NCI-H748 (cell line): ENCODE data around the gene ATP10A.
"Not testable (repeated sequence)": the region's sequence is repeated elsewhere in the genome, so short reads cannot be mapped to it uniquely, and the experiment has no call there.

ENCODE experiments used
- DNase-seq: peaks from one replicate; lab custom pipeline; 2025; ENCODE audit not compliant: unreplicated experiment; lab: John Stamatoyannopoulos, UW

The ATP10A gene

GRCh38 chr15:25776071-25776746 lies 86.9 kb downstream of the ATP10A start:
- DNase-seq = no peak

DNA sequence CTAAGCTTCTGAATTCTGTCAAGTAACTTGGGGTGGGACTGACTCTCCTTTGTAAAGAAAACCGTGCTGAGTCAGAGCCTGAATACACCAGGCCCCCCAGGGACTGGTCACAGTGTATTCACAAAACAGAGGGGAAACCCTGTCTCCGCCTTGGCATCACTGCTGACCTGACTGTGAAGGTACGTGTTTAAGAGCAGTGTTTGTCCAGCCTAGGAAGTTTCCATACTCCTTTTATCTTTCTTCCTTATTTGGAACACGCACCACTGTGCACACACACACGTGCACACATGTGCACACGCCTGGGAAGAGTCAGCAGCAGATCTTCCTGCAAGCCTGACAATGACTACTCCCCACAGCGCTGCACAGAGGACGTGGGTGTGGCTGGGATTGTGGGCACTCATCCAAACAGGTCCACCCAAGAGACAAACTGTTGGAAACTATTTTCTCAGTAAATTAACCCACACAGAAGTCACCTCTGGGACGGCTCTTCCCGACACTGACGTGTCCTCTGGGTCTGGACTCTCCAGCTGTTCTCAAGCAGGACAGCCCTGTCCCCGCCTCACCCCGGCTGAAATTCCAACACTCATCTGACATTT lies 87.7 kb downstream of the ATP10A start:
- DNase-seq = peak; percentile 51

- no peak for DNase-seq
Measured at GRCh38 chr15:25774871-25775270, 88.3 kb downstream of the ATP10A start.

- no peak for DNase-seq
Measured at GRCh38 chr15:25773248-25773647, 89.9 kb downstream of the ATP10A start.

GRCh38 chr15:25772500-25772899 lies 90.6 kb downstream of the ATP10A start:
- DNase-seq = no peak

- not testable (repeated sequence) for DNase-seq
Measured at GRCh38 chr15:25771736-25772135, 91.4 kb downstream of the ATP10A start.

DNA sequence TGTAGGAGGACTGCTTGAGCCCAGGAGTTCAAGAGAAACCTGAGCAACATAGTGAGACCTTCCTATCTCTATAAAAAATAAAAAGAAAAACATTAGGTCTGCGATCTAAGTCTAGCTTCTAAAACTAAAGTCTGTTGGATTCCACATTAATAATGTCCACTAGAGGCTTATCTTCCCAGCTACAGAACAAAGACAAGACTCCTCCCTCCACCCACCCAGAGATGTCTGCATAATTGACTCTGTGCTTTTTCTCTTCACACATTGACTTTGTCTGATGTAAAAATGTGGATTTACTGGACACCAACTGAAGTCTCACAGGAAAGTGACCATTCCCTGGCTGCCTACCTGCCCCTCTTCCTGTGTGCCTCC lies 91.8 kb downstream of the ATP10A start:
- no peak for DNase-seq

DNA sequence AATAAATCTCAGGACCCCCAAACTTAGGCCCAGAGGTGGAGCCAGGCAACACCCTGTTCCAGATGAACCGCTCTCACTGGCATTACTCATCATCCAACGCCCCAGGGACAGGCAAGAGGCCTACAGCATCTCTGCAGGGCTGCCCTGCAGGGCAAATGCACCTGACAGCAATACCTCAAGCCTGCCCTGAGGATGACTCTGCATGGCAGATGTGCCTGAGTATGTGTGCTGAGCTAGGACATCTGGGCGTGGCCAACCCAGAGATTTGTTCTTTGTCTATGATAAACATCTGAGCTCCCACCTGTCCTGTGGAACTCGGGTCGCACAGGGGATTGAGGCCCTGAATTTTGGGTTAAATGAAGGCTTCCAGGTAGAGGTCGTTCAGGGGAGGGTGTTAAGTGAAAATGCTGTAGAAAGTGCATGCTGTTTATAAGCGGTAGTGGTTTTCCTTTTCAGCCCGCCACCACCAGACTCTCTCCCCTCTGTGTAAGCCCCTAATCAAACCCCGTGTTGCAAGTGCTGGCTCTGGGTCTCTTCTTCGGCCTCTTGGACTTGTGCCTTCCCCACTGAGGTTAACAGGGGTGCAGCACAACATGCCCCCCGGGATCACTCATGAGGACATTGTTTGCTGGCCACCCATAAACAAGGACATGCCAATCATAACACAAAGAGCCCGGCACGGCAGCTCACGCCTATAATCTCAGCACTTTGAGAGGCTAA lies 92.3 kb downstream of the ATP10A start:
- DNase-seq = no peak

DNA sequence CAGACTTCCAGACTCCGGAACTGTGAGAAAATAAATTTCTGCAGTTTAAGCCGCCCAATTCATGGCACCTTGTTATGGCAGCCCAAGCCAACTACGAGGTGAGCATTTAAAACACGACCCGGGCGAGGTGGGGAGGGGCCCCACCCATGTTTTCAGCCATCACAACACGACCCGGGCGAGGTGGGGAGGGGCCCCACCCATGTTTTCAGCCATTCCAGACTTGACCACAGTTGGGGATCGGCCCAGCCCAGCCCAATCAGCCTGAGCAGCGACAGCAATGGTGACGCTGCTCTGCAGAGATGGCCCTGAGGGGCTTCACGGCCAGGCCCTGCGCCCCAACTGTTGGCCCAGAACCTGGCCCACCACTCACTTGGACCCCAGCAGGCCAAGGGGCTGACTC lies 93.1 kb downstream of the ATP10A start:
- no peak for DNase-seq

GRCh38 chr15:25768271-25768670 lies 94.9 kb downstream of the ATP10A start:
- no peak for DNase-seq

- no peak for DNase-seq
Measured at GRCh38 chr15:25767356-25768151, 95.6 kb downstream of the ATP10A start.

- no peak for DNase-seq
Measured at GRCh38 chr15:25766417-25766816, 96.7 kb downstream of the ATP10A start.

DNA sequence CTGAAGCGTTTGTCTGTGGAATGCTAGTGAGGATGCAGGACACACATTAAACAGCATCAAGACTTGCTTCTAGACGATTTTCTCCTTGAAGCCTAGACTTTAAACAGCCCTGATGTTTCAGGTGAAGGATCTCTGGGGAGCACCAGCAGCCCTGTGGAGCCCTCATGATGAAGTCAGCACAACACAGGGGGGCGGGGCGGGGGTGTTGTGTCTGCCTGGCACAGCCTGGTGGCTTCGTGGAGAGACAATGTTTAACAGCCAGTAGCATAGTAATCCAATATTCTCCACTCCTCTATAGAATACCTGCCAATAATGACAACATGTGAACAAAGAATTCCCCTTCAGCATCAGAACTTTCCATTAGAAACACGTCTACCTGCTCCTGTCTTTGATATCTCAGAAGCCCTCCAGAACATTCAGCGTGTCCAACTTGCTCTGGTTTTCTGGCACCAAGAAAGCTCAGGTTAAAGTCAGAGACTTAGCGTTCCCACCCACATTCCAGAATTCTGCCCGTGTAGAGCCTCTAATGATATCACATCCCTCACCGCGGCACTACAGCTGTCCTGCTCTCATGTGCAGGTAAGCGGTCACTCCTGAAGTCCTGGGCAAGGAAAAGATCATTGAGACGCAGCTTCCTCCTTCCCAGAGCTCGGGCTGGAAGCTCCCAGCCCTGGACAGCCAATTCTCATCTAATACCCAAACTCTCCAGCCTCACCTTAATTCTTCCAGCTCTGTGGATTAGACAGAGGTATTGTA lies 98.0 kb downstream of the ATP10A start:
- no peak for DNase-seq

DNA sequence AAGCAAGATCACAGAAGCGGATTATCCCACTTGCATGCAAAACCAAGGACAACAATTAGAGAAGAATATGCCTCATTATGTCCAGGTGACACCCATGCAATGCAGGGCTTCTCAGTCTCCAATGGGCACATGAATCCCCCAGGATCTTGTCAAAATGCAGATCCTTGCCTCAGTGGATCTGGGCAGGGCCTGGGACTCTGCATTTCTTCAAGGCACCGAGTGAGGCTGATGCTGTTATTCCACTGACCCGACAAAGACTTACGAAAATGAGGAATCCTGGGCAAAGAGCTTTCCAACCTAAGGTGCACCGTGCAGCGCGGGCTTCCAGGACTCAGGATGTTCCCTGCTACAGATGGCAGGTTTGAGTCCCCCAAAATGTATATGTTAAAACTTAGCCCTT lies 99.2 kb downstream of the ATP10A start:
- DNase-seq = no peak

DNA sequence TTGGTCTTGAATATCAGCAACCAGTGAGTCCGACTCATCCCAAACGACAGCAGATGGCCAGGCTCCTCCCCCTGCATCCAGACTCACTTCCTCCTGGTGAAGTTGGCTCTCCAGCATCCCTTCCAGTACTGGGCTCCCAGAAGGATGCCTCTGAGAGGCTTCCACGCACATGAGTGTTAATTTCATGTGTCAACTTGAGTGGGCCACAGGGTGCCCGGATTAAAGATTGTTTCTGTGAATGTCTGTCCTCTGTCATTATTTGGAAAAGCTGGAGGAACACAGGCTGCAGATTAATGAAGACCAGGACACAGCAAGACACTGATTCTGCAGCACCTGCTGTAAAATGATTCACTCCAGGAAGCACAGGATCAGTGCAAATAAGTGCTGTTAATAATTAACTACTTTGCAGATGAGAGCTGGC lies 99.8 kb downstream of the ATP10A start:
- DNase-seq = peak; percentile 43

GRCh38 chr15:25761971-25762662 lies 101.0 kb downstream of the ATP10A start:
- no peak for DNase-seq

GRCh38 chr15:25759421-25759820 lies 103.7 kb downstream of the ATP10A start:
- no peak for DNase-seq

GRCh38 chr15:25758612-25759011 lies 104.5 kb downstream of the ATP10A start:
- not testable (repeated sequence) for DNase-seq

- no peak for DNase-seq
Measured at GRCh38 chr15:25743548-25744275, 119.4 kb downstream of the ATP10A start.
